ENCODE measurements around the gene GFY. TPM values are rescaled to one million over a fixed set of nuclear protein-coding genes. Genes with fewer than 3 reads are reported as not detected.

GFY gene
- total RNA-seq, 1 donor = not detected

DNA sequence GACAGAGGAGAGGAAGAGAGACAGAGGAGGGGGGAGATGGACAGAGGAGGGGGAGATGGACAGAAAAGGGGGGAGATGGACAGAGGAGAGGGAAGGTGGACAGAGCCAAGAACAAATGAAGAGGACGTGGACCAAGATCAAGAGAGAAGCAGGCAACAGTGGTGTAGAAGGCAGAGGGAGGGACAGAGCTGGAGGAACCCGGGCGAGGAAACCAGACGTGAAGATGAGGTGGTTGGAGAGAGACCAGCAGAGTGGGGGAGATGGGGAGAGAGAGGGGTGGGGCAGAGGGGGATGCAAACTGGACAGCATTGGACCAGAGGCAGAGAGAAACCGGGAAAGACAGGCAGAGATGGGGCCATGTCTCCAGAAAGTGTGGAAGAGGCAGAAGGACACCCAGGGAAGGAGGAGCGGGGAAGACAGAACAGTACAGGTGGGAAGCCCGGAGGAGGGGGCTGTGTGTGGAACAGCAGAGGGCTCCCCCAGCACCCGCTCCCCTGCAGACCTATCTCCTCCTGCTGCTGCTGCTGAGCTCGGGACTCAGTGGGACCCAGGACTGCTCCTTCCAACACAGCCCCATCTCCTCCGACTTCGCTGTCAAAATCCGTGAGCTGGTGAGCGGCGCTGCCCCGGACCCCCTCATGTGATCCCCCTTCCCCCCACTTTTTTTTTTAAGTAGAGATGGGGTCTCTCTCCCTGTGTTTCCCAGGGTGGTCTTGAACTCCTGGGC lies 50.2 kb downstream of the GFY start:
- peak; percentile 86 for DNase-seq (ENCODE audit: insufficient read length, low spot score, missing footprints)
- Histone ChIP-seq H3K4me3 (ENCODE audit: insufficient read depth, low read length) (peak overlapping the region; percentile 92), H3K27me3 (ENCODE audit: insufficient read depth, low read length) (no peaks in the 10 kb centered on the region), H4K20me1 (ENCODE audit: insufficient read depth, low read length) (no peaks in the 10 kb centered on the region), H3K79me2 (ENCODE audit: insufficient read depth, low read length) (no peaks in the 10 kb centered on the region), H3K27ac (ENCODE audit: low read depth, low read length) (no peak overlapping the region), H3K4me1 (ENCODE audit: insufficient read depth, low read length) (peaks cover 6% of the 10 kb centered on the region), H3K4me2 (ENCODE audit: insufficient read depth, low read length) (peak overlapping the region; percentile 93), H3K9me3 (ENCODE audit: low read depth, low read length) (no peaks in the 10 kb centered on the region), H3K36me3 (ENCODE audit: insufficient read depth, low read length) (no peaks in the 10 kb centered on the region), H2AFZ (ENCODE audit: low read length) (no peak overlapping the region)
- TF ChIP-seq, protein P1, sequence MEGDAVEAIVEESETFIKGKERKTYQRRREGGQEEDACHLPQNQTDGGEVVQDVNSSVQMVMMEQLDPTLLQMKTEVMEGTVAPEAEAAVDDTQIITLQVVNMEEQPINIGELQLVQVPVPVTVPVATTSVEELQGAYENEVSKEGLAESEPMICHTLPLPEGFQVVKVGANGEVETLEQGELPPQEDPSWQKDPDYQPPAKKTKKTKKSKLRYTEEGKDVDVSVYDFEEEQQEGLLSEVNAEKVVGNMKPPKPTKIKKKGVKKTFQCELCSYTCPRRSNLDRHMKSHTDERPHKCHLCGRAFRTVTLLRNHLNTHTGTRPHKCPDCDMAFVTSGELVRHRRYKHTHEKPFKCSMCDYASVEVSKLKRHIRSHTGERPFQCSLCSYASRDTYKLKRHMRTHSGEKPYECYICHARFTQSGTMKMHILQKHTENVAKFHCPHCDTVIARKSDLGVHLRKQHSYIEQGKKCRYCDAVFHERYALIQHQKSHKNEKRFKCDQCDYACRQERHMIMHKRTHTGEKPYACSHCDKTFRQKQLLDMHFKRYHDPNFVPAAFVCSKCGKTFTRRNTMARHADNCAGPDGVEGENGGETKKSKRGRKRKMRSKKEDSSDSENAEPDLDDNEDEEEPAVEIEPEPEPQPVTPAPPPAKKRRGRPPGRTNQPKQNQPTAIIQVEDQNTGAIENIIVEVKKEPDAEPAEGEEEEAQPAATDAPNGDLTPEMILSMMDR (IDR thresholded peaks at IDR 0.05; ENCODE audit: extremely low read depth, low read depth, low read length) = no peak

- no peak overlapping the region for H3K27ac ChIP-seq (ENCODE audit: low read depth, low read length)
- no peaks in the 10 kb centered on the region for H4K20me1 ChIP-seq (ENCODE audit: insufficient read depth, low read length)
- peak overlapping the region; percentile 37 for H2AFZ ChIP-seq (ENCODE audit: low read length)
- no peak overlapping the region for H3K4me3 ChIP-seq (ENCODE audit: insufficient read depth, low read length)
- no peaks in the 10 kb centered on the region for H3K36me3 ChIP-seq (ENCODE audit: insufficient read depth, low read length)
- no peaks in the 10 kb centered on the region for H3K9me3 ChIP-seq (ENCODE audit: low read depth, low read length)
- no peak overlapping the region for H3K4me2 ChIP-seq (ENCODE audit: insufficient read depth, low read length)
- no peaks in the 10 kb centered on the region for H3K79me2 ChIP-seq (ENCODE audit: insufficient read depth, low read length)
- DNase-seq (ENCODE audit: insufficient read length, low spot score, missing footprints) = peak; percentile 89
- no peaks in the 10 kb centered on the region for H3K27me3 ChIP-seq (ENCODE audit: insufficient read depth, low read length)
- TF ChIP-seq, protein P1 (IDR thresholded peaks at IDR 0.05; ENCODE audit: extremely low read depth, low read depth, low read length) = peak; percentile 41
- peaks cover 6% of the 10 kb centered on the region for H3K4me1 ChIP-seq (ENCODE audit: insufficient read depth, low read length)
Measured at GRCh38 chr19:49475995-49476880, 51.0 kb downstream of the GFY start.

Other genes with a start within 250 kb of the GFY start
- 0.72 and 1.2 TPM in 2 replicates for gene SLC6A16, start 100.2 kb upstream of the GFY start, total RNA-seq
- 0.36 TPM in 1 of 2 replicates, not detected in the other for gene CD37, start 90.0 kb upstream of the GFY start, total RNA-seq
- gene TEAD2, start 63.0 kb upstream of the GFY start, total RNA-seq = 40.1 and 41.3 TPM in 2 replicates
- 0.36 TPM in 1 of 2 replicates, not detected in the other for gene DKKL1, start 61.5 kb upstream of the GFY start, total RNA-seq
- not detected in 2 replicates for gene KASH5, start 37.1 kb upstream of the GFY start, total RNA-seq
- not detected in 2 replicates for gene PTH2, start 1.9 kb upstream of the GFY start, total RNA-seq
- under 0.01 TPM in 2 replicates for gene SLC17A7, start 16.1 kb downstream of the GFY start, total RNA-seq
- gene PIH1D1, start 26.4 kb downstream of the GFY start, total RNA-seq = 79.3 and 80.7 TPM in 2 replicates
- 26.4 and 32.7 TPM in 2 replicates for gene ALDH16A1, start 27.8 kb downstream of the GFY start, total RNA-seq
- gene FLT3LG, start 48.8 kb downstream of the GFY start, total RNA-seq = 4.3 and 6.5 TPM in 2 replicates
- 2,082 and 2,185 TPM in 2 replicates for gene RPL13A, start 62.2 kb downstream of the GFY start, total RNA-seq
- gene RPS11, start 71.0 kb downstream of the GFY start, total RNA-seq = 2,306 and 3,079 TPM in 2 replicates
- 67.5 and 75.6 TPM in 2 replicates for gene FCGRT, start 87.3 kb downstream of the GFY start, total RNA-seq
- gene RCN3, start 102.6 kb downstream of the GFY start, total RNA-seq = 346 and 377 TPM in 2 replicates
- gene NOSIP, start 155.2 kb downstream of the GFY start, total RNA-seq = 57.5 and 68.0 TPM in 2 replicates
- under 0.01 and 0.29 TPM in 2 replicates for gene PRRG2, start 155.9 kb downstream of the GFY start, total RNA-seq
- gene PRR12, start 165.8 kb downstream of the GFY start, total RNA-seq = 2.2 and 2.9 TPM in 2 replicates
- 23.9 and 31.8 TPM in 2 replicates for gene RRAS, start 214.8 kb downstream of the GFY start, total RNA-seq
- 12.1 and 14.8 TPM in 2 replicates for gene SCAF1, start 216.8 kb downstream of the GFY start, total RNA-seq
- 48.5 and 54.2 TPM in 2 replicates for gene IRF3, start 240.5 kb downstream of the GFY start, total RNA-seq
- gene BCL2L12, start 240.5 kb downstream of the GFY start, total RNA-seq = 4.4 and 5.1 TPM in 2 replicates

Data from osteoblast (primary cell).